AG04450 (cell line): Measurements from ENCODE around the gene CFAP77. TPM values are rescaled to one million over a fixed set of nuclear protein-coding genes. Genes with fewer than 3 reads are reported as not detected.

Experiments
- CTCF ChIA-PET: fragments of 300-600, 350-600 bp; formaldehyde crosslinking; extraction: SDS; loops from one replicate; lab custom pipeline; 2022; ENCODE audit warnings: antibody characterized with exemption, inconsistent platforms; lab: Charles Lee
- POLR2A ChIA-PET: fragments of 350-600 bp; formaldehyde crosslinking; extraction: SDS; loops from one replicate; lab custom pipeline; 2021; ENCODE audit warnings: antibody characterized with exemption, inconsistent platforms; lab: Yijun Ruan, JAX
- DNase-seq: peaks from one replicate; pipeline ENCODE4 v3.0.0-alpha.2; 2011; ENCODE audit warnings: low read depth, low spot score
- H3K27ac ChIP-seq: one replicate; pipeline ENCODE4 v1.5.1; 2012; ENCODE audit warnings: low read depth, low read length, control low read depth
- H3K27me3 ChIP-seq: one replicate; pipeline ENCODE4 v1.6.0; 2012; ENCODE audit warnings: low read length; ENCODE audit not compliant: control insufficient read depth, insufficient read depth
- H3K4me3 ChIP-seq: 2 replicates; pipeline ENCODE4 v1.5.1; 2011; ENCODE audit warnings: mild to moderate bottlenecking, low read depth, low read length, control low read depth
- H3K9me3 ChIP-seq: 2 replicates; pipeline ENCODE4 v1.5.1; 2012; ENCODE audit warnings: low read length; ENCODE audit not compliant: control insufficient read depth, insufficient read depth
- CTCF ChIP-seq: IDR thresholded peaks from 2 replicates; pipeline ENCODE4 v1.5.1; 2011; ENCODE audit warnings: low read depth, low read length, control low read depth, inconsistent platforms
- polyA plus RNA-seq: library from polyadenylated mRNA; depleted of rRNA; stranded (reverse); fragments of >200 nt; gene quantifications from 2 replicates; pipeline ENCODE4 v1.2.3, GENCODE V29; 2011

CFAP77 gene
- polyA plus RNA-seq, 1 experiment: not detected

- Histone ChIP-seq H3K9me3 (peaks cover 4% of the 10 kb centered on the region; the same call in 1 of the 2 replicates), H3K27me3 (peaks cover 92% of the 10 kb centered on the region), H3K4me3 (peak within 1 kb of the TSS; percentile 42), H3K27ac (no peak within 1 kb of the TSS)
- ChIA-PET POLR2A (no interaction called here), CTCF (interaction anchor here (1.0 kb wide), 1 partner anchor 395 kb away, joined by 3 read pairs; no protein-coding TSS in a partner anchor)
- DNase-seq: no peak
- no peak for TF ChIP-seq CTCF
Measured at GRCh38 chr9:132582276-132582785, 172.3 kb downstream of the CFAP77 start, which contains the start of gene BARHL1. TSS of gene BARHL1 (plus strand) at chr9:132582606. CDS start at chr9:132582798, 192 bp downstream.

DNA sequence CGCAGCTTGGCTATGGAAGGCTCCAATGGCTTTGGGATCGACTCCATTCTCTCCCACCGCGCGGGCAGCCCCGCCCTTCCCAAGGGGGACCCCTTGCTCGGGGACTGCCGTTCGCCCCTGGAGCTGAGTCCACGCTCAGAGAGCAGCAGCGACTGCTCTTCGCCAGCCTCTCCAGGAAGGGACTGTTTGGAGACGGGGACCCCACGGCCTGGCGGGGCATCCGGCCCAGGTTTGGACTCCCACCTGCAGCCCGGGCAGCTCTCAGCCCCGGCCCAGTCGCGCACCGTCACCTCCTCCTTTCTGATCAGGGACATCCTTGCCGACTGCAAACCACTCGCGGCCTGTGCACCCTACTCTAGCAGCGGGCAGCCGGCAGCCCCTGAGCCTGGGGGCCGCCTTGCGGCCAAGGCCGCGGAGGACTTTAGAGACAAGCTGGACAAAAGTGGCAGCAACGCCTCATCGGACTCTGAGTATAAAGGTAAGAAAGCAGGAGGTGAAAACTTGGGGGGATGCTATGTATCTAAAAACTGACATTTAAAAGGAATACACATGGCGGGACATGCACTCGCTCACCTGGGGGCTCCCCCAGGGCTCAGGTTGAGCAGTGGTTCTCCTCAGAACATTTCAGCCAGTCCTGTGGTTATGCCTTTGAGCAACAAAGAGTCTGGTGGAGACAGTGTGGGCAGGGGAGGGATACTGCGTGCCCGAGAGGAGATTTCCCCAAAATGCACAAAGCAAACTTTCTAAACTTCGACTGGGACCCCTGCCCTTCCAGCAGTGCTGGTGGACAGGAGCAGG is 173.0 kb downstream of the CFAP77 start:
- H3K4me3 ChIP-seq: no peak overlapping the region
- H3K27me3 ChIP-seq: peaks cover 92% of the 10 kb centered on the region
- H3K9me3 ChIP-seq: peaks cover 4% of the 10 kb centered on the region; the same call in 1 of the 2 replicates
- no peak for TF ChIP-seq CTCF
- ChIA-PET POLR2A (no interaction called here), CTCF (interaction anchor here (1.0 kb wide), 1 partner anchor 394 kb away, joined by 3 read pairs; no protein-coding TSS in a partner anchor)
- DNase-seq: no peak
- H3K27ac ChIP-seq: no peak overlapping the region

GRCh38 chr9:132583584-132584304 is 173.7 kb downstream of the CFAP77 start:
- H3K27ac ChIP-seq: no peak overlapping the region
- H3K4me3 ChIP-seq: no peak overlapping the region
- H3K27me3 ChIP-seq: peaks cover 92% of the 10 kb centered on the region
- peaks cover 4% of the 10 kb centered on the region; the same call in 1 of the 2 replicates for H3K9me3 ChIP-seq
- POLR2A ChIA-PET: no interaction called here
- CTCF ChIA-PET: no interaction called here
- TF ChIP-seq CTCF: no peak
- DNase-seq: no peak

GRCh38 chr9:132584601-132585560 is 174.9 kb downstream of the CFAP77 start:
- TF ChIP-seq CTCF: no peak
- Histone ChIP-seq H3K27ac (no peak overlapping the region), H3K9me3 (peaks cover 4% of the 10 kb centered on the region; the same call in 1 of the 2 replicates), H3K4me3 (no peak overlapping the region), H3K27me3 (peaks cover 91% of the 10 kb centered on the region)
- ChIA-PET POLR2A (no interaction called here), CTCF (no interaction called here)
- DNase-seq: no peak
